Body of pancreas (tissue), 4 donors: ENCODE data around the gene CRYBB3. TPM values are rescaled to one million over a fixed set of nuclear protein-coding genes. Genes with fewer than 3 reads are reported as not detected.
"Not testable (repeated sequence)": the region's sequence is repeated elsewhere in the genome, so short reads cannot be mapped to it uniquely, and the experiment has no call there.

Experiments
- ATAC-seq: fragments of 150-250 bp; one replicate; pipeline ENCODE4 v1.9.1; 2016
- DNase-seq, 4 donors: peaks; one replicate each; pipeline ENCODE4 v3.0.0-alpha.2; 2019
- H3K27ac ChIP-seq, 4 donors: fragments of 200-600 bp; sonication (generic); 1 replicate in 3 of 4; 2 replicates in 1 of 4; pipeline versions ENCODE4 v1.5.1 to v1.6.1; 2016 to 2019; ENCODE audit warnings: mild to moderate bottlenecking in 1 of 4, mixed read lengths in 1 of 4, moderate library complexity in 1 of 4
- H3K27me3 ChIP-seq, 2 donors: fragments of 200-600 bp; sonication (generic); one replicate each; pipeline ENCODE4 v1.6.0; 2016; ENCODE audit warnings: mild to moderate bottlenecking in 1 of 2
- H3K36me3 ChIP-seq, 2 donors: fragments of 200-600 bp; sonication (generic); replicated peaks in 1 of 2; 2 replicates each; pipeline ENCODE4 v1.5.1; 2016; ENCODE audit warnings: low read depth in 2 of 2; ENCODE audit not compliant: insufficient read depth in 1 of 2
- H3K4me1 ChIP-seq: fragments of 200-600 bp; sonication (generic); one replicate; pipeline ENCODE4 v1.6.0; 2016
- H3K4me3 ChIP-seq, 2 donors: fragments of 200-600 bp; sonication (generic); 1 replicate in 1 of 2; 2 replicates in 1 of 2; pipeline ENCODE4 v1.5.1; 2016 to 2019
- H3K9me3 ChIP-seq, 3 donors: fragments of 200-600 bp; sonication (generic); 1 replicate in 2 of 3; 2 replicates in 1 of 3; pipeline ENCODE4 v1.5.1; 2016
- POLR2A ChIP-seq, 3 donors: fragments of 450-650 bp; IDR thresholded peaks; one replicate each; pipeline ENCODE4 v1.6.1; 2016; ENCODE audit warnings: antibody characterized with exemption in 3 of 3, mild to moderate bottlenecking in 2 of 3
- WGBS, 2 donors: methylation state at CpG; one replicate each; pipeline ENCODE4 v1.1.5; 2017; 5-methylcytosine and 5-hydroxymethylcytosine counted together
- intact Hi-C: fragments of 100-400 bp; cut with DNase I; formaldehyde crosslinking; loops from one replicate; pipeline ENCODE4 v1.15.1; 2023
- total RNA-seq, 2 donors: library from RNA; depleted of rRNA; stranded (reverse); fragments of >200 nt; gene quantifications; one replicate each; pipeline ENCODE4 v1.1.0, GENCODE V29; 2016
- TF ChIP-seq, protein P1 (sequence below), 7 experiments: fragments of 450-650 bp in 4 of 7; fragments of 200-600 bp in 3 of 7; sonication (generic) in 3 of 7; IDR thresholded peaks; one replicate each; pipeline ENCODE4 v1.5.1; 2016 to 2019; ENCODE audit warnings: antibody characterized with exemption in 7 of 7

CRYBB3 gene
- total RNA-seq, 2 donors from 2014 or later = not detected

DNA sequence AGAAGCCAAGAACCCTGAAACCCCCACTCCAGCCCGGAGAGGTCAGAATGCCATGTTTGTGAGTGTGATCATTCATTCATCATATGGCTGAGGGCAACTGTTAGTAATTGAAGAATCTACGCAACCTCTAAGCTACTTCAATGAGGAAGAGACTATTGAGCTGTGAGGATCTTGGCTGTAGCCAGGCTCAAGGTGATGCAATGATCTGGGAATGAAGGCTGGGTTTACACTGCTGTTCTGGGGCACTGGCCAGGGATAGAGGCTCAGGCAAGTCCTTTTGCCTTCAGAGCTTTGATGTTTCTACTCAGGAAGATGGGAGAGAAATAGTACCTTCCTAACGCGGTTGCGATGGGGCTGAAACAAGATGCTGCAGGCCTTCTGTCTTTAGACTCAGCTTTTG, 32.6 kb downstream of the CRYBB3 start:
- Histone ChIP-seq H3K4me1 (peaks cover 7% of the 10 kb centered on the region), H3K27me3 (no peaks in the 10 kb centered on the region), H3K27ac (no peak overlapping the region), H3K36me3 (no peaks in the 10 kb centered on the region), H3K4me3 (no peak overlapping the region), H3K9me3 (no peaks in the 10 kb centered on the region)
- intact Hi-C loops = no loop called here
- 85 to 86% methylated on average over 5 of the region's 5 CpGs for WGBS, 2 donors
- no peak for DNase-seq
- no peak for ATAC-seq
- TF ChIP-seq POLR2A (IDR thresholded peaks at IDR 0.05) = no peak
- TF ChIP-seq, protein P1, sequence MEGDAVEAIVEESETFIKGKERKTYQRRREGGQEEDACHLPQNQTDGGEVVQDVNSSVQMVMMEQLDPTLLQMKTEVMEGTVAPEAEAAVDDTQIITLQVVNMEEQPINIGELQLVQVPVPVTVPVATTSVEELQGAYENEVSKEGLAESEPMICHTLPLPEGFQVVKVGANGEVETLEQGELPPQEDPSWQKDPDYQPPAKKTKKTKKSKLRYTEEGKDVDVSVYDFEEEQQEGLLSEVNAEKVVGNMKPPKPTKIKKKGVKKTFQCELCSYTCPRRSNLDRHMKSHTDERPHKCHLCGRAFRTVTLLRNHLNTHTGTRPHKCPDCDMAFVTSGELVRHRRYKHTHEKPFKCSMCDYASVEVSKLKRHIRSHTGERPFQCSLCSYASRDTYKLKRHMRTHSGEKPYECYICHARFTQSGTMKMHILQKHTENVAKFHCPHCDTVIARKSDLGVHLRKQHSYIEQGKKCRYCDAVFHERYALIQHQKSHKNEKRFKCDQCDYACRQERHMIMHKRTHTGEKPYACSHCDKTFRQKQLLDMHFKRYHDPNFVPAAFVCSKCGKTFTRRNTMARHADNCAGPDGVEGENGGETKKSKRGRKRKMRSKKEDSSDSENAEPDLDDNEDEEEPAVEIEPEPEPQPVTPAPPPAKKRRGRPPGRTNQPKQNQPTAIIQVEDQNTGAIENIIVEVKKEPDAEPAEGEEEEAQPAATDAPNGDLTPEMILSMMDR (IDR thresholded peaks at IDR 0.05) = no peak

DNA sequence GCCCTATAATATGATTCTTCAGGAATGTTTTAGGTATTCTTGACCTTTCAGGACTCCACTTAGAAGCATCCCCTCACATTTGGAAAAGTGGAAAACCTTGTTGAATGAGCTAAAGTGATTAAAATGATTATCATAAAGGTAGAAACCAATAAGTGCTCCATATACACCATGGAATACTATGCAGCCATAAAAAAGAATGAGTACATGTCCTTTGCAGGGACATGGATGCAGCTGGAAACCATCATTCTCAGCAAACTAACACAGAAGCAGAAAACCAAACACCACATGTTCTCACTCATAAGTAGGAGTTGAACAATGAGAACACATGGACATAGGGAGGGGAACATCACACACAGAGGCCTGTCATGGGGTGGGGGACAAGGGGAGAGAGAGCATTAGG, 34.0 kb downstream of the CRYBB3 start:
- intact Hi-C loops, H3K9me3 ChIP-seq, H3K27me3 ChIP-seq, ATAC-seq, H3K27ac ChIP-seq, H3K36me3 ChIP-seq, H3K4me3 ChIP-seq, DNase-seq, H3K4me1 ChIP-seq: not testable (repeated sequence)

DNA sequence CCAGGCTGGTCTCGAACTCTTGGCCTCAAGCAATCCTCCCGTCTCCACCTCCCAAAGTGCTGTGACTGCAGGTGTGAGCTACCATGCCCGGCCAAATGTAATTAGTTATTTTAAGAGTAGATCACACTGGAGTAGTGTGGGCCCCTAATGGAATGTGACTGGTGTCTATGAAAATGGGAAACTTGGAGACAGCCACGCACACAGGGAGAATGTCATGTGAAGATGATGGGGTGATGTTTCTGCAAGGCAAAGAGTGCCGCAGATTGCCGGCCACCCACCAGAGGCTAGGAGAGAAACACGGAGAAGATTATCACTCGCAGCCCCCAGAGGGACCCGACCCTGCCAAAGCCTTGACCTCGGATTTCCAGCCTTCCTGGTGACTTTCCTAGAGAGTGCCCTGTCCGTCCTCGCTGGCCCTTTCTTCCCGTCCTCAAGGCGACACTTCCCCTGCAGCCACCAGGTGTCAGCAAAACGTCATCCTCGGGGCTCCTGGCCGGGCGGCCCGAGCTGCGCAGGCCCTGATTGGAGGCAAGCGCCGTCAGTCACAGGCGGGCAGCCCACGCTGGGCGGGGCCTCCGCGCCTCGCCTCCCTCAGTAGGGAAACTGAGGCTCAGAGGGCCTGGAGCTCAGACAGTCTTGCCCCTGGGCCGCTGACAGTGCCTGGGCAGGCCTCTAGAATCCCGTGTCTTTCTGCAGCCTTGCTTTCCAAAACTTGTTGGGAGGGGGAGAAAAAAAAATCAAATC, 36.1 kb downstream of the CRYBB3 start:
- WGBS, 2 donors = 9 to 27% methylated on average over 11 to 30 of the region's 30 CpGs
- intact Hi-C loops = no loop called here
- no peak for TF ChIP-seq POLR2A (IDR thresholded peaks at IDR 0.05)
- TF ChIP-seq, protein P1 (IDR thresholded peaks at IDR 0.05) = peak; percentile 48 to 84 (median 69)
- no peaks in the 10 kb centered on the region for H3K9me3 ChIP-seq
- H3K4me1 ChIP-seq = peaks cover 7% of the 10 kb centered on the region
- H3K36me3 ChIP-seq = no peaks in the 10 kb centered on the region
- DNase-seq = peak; percentile 81 to 87 (median 86)
- peak; percentile 92 for ATAC-seq
- H3K27me3 ChIP-seq = no peaks in the 10 kb centered on the region
- H3K27ac ChIP-seq = no peak overlapping the region
- H3K4me3 ChIP-seq = no peak overlapping the region

DNA sequence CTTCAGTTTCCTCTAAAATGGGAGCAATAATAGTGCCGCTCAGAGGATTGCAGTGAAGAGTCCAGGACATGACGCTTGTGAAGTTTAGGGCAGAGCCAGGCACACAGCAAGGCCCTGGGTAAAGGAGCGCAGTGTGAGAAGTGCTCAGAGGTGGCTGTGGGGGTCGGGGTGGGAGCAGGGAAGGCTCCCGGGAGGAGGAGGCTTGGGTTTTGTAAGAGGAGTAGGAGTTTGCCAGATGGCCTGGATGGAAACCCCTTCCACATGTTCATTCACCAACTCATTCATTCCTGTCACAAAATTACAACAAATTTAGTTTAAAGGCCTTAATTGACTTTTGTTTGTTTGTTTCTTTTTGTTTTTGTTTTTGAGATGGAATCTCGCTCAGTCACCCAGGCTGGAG, 36.8 kb downstream of the CRYBB3 start:
- H3K4me3 ChIP-seq = no peak overlapping the region
- no peak for TF ChIP-seq POLR2A (IDR thresholded peaks at IDR 0.05)
- TF ChIP-seq, protein P1 (IDR thresholded peaks at IDR 0.05) = no peak
- H3K27ac ChIP-seq = no peak overlapping the region
- intact Hi-C loops = no loop called here
- H3K4me1 ChIP-seq = peaks cover 7% of the 10 kb centered on the region
- H3K9me3 ChIP-seq = no peaks in the 10 kb centered on the region
- no peak for ATAC-seq
- no peaks in the 10 kb centered on the region for H3K36me3 ChIP-seq
- no peaks in the 10 kb centered on the region for H3K27me3 ChIP-seq
- WGBS, 2 donors = 82 to 92% methylated on average over 6 of the region's 6 CpGs
- no peak for DNase-seq

DNA sequence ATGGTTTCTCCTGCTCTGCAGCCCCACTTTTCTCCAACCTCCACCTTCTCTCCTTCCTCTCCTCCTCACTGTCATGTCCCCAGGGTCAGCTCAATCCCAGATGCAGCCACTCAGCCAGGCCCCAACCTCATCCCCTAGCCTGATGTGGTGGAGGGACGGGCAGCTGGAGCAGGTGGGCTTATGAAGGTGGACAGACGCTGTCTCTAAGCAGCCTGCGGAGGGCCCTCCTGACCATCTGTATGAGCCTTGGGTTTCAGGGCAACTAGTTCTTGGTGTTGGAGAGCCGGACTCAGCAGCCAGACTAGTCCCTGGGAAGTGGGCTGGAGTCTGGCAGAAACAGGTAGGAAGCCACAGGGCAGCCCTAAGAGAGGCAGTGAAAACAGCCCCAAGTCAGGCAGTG, 37.8 kb downstream of the CRYBB3 start:
- ATAC-seq (no peak), DNase-seq (no peak)
- no peaks in the 10 kb centered on the region for H3K9me3 ChIP-seq
- no peak overlapping the region for H3K27ac ChIP-seq
- no peak for TF ChIP-seq POLR2A (IDR thresholded peaks at IDR 0.05)
- TF ChIP-seq, protein P1 (IDR thresholded peaks at IDR 0.05) = no peak
- H3K4me3 ChIP-seq = no peak overlapping the region
- no peaks in the 10 kb centered on the region for H3K36me3 ChIP-seq
- intact Hi-C loops = no loop called here
- H3K4me1 ChIP-seq = peaks cover 7% of the 10 kb centered on the region
- WGBS, 2 donors = 54 to 81% methylated on average over 3 to 4 of the region's 4 CpGs
- H3K27me3 ChIP-seq = no peaks in the 10 kb centered on the region

DNA sequence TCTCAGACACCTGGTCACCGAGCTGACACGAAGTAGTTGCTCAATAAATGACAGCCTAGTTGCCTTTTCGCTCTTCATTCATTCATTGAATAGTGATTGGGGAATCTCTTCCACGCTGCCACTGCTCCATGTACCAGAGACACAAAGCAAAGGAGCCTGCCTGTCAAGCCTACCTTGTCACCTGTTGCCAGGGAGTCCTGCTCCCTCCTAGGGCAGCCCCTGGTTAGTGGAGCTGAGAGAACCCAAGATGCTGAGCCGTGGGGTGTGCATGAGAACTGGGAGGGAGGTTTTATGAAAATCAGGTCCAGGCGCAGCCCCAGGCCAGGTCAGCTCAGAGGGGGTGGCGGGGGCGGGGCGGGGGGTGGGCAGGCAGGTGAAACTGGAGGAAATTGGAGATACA, 38.4 kb downstream of the CRYBB3 start:
- H3K4me3 ChIP-seq, H3K36me3 ChIP-seq, DNase-seq, intact Hi-C loops, H3K9me3 ChIP-seq, H3K27ac ChIP-seq, ATAC-seq, H3K4me1 ChIP-seq, H3K27me3 ChIP-seq: not testable (repeated sequence)
- WGBS, 2 donors = 45 to 76% methylated on average over 9 of the region's 9 CpGs

DNA sequence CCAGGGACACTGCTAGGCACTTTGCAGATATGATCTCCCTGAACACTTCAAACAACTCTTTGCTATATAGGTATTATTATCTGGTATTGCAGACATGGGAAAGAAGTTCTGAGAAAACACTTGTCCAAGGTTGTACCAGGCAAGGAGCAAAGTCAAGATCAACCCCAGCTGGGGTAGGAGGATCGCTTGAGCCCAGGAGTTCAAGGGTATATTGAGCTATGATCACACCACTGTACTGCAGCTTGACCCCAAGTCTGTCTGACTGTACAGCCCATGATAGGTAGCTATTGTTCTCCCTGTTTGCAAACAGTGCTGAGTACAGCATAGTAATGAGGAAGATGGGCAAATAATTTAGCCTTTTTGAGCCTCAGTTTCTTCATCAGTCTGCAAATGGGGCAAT, 55.5 kb downstream of the CRYBB3 start:
- H3K27me3 ChIP-seq, DNase-seq, H3K4me3 ChIP-seq, H3K36me3 ChIP-seq, H3K27ac ChIP-seq, intact Hi-C loops, H3K4me1 ChIP-seq, H3K9me3 ChIP-seq, ATAC-seq: not testable (repeated sequence)
- WGBS, 2 donors = 25 to 100% methylated on average over 1 of the region's 1 CpG
